Activated T-cell treated with anti-CD3 and anti-CD28 coated beads, Interleukin-2, amount 50 U/mL, for 24 hours (primary cell): Measurements from ENCODE around the gene DOCK1.

Source experiments
- DNase-seq: peaks from one replicate; pipeline ENCODE4 v3.0.0-alpha.2; 2020
- H3K27ac Mint-ChIP-seq: 2 replicates; pipeline ENCODE4 v1.8.0; 2020; ENCODE audit warnings: mild to moderate bottlenecking, mixed read lengths
- H3K27me3 Mint-ChIP-seq: 2 replicates; pipeline ENCODE4 v1.8.0; 2020; ENCODE audit warnings: mixed read lengths
- H3K36me3 Mint-ChIP-seq: 2 replicates; pipeline ENCODE4 v1.8.0; 2020; ENCODE audit warnings: low read depth, mixed read lengths
- H3K4me1 Mint-ChIP-seq: 2 replicates; pipeline ENCODE4 v1.8.0; 2020; ENCODE audit warnings: low read depth, mixed read lengths
- H3K4me3 Mint-ChIP-seq: 2 replicates; pipeline ENCODE4 v1.8.0; 2020; ENCODE audit warnings: mild to moderate bottlenecking, moderate library complexity, mixed read lengths
- H3K9me3 Mint-ChIP-seq: 2 replicates; pipeline ENCODE4 v1.8.0; 2020; ENCODE audit warnings: mixed read lengths

The DOCK1 gene

DNA sequence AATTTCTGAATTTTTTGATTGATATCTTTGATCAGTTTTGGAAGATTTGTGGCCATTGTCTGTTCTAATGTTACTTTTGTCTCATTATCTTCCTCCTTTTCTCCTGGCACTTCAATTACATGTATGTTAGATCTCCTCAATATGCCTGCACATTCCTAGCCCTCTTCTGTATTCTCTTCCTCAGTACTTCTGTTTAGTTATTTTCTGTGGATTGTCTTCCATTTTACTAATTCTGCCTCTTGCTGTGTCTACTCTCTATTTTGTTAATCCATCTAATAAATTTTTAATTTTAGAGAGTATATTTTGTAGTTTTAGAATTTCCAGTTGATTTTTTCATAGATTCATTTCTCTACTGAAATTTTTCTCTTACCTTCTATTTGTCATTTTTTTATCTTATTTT lies 154.1 kb downstream of the DOCK1 start:
- Mint-ChIP-seq H3K4me1 (no peaks in the 10 kb centered on the region), H3K9me3 (peaks cover 11% of the 10 kb centered on the region), H3K27ac (no peak overlapping the region), H3K27me3 (no peaks in the 10 kb centered on the region), H3K36me3 (no peaks in the 10 kb centered on the region), H3K4me3 (no peak overlapping the region)
- DNase-seq = no peak

DNA sequence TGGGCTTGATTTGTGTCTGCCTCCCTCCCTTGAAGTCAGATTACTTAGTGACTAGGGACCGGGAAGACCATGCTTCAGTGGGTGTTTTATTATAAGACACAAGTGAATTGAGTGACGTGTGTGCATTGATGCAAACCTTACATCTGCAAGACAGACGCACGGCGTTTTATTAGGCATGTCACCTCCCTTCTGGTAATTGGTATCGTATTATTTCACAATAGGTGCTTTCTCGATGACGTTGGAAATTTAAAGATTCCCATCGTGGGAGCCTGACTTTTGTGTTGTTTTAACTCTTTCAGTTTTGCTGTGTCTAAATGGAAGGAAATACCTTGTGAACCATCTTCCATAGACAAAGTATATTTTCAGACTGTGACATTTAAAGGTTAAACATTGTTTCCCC lies 158.5 kb downstream of the DOCK1 start:
- H3K4me3 Mint-ChIP-seq = no peak overlapping the region
- no peak overlapping the region for H3K27ac Mint-ChIP-seq
- H3K27me3 Mint-ChIP-seq = peaks cover 4% of the 10 kb centered on the region
- peaks cover 7% of the 10 kb centered on the region for H3K9me3 Mint-ChIP-seq
- no peaks in the 10 kb centered on the region for H3K36me3 Mint-ChIP-seq
- no peak for DNase-seq
- no peaks in the 10 kb centered on the region for H3K4me1 Mint-ChIP-seq

DNA sequence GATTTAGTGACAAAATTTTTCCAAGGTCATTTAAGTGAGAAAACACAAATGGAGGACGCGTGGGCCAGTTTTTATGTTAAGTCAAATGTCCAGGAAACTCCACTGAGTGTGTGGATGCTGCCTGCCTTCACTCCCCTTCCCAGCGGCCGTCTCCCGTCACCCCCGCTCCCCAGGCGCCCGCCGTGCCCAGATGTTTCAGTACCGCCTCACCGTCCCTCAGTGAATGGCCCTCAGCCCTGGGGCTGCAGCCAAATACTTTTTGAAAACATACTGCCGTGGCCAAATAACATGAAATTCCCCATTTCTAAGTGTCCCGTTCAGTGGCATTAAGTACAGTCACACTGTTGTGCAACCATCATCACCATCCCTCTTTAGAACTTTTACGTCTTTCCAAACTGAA lies 159.2 kb downstream of the DOCK1 start:
- no peaks in the 10 kb centered on the region for H3K36me3 Mint-ChIP-seq
- DNase-seq = no peak
- no peaks in the 10 kb centered on the region for H3K4me1 Mint-ChIP-seq
- H3K4me3 Mint-ChIP-seq = no peak overlapping the region
- peaks cover 4% of the 10 kb centered on the region for H3K27me3 Mint-ChIP-seq
- H3K27ac Mint-ChIP-seq = no peak overlapping the region
- peaks cover 3% of the 10 kb centered on the region for H3K9me3 Mint-ChIP-seq

- H3K9me3 Mint-ChIP-seq = no peaks in the 10 kb centered on the region
- no peaks in the 10 kb centered on the region for H3K36me3 Mint-ChIP-seq
- H3K4me1 Mint-ChIP-seq = no peaks in the 10 kb centered on the region
- no peak overlapping the region for H3K4me3 Mint-ChIP-seq
- DNase-seq = no peak
- H3K27ac Mint-ChIP-seq = no peak overlapping the region
- peaks cover 4% of the 10 kb centered on the region for H3K27me3 Mint-ChIP-seq
Measured at GRCh38 chr10:127067542-127068194, 162.4 kb downstream of the DOCK1 start.

GRCh38 chr10:127068485-127068884 lies 163.3 kb downstream of the DOCK1 start:
- Mint-ChIP-seq H3K36me3 (no peaks in the 10 kb centered on the region), H3K27ac (no peak overlapping the region), H3K27me3 (peaks cover 4% of the 10 kb centered on the region), H3K9me3 (no peaks in the 10 kb centered on the region), H3K4me3 (no peak overlapping the region), H3K4me1 (no peaks in the 10 kb centered on the region)
- no peak for DNase-seq

DNA sequence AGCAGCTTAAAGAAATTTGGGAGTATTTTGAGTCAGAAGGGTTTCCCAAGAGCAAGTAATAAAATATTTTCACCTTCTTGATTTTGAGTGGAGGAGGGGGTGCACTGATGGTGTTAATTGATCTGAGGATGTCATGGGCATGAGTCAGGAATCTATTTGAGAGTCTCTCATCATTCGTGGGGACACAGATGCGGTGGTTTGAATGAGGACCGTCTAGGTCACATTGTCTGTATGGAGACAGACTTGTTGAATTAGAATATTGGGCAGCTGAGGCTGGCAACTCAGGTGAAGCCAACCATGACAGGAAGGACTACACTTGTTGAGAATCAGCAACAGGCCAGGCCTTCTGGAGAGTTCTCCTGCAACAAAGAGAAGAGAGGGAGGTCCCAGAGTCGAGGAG lies 164.2 kb downstream of the DOCK1 start:
- no peaks in the 10 kb centered on the region for H3K9me3 Mint-ChIP-seq
- no peak overlapping the region for H3K27ac Mint-ChIP-seq
- DNase-seq = no peak
- no peaks in the 10 kb centered on the region for H3K4me1 Mint-ChIP-seq
- H3K36me3 Mint-ChIP-seq = no peaks in the 10 kb centered on the region
- peaks cover 4% of the 10 kb centered on the region for H3K27me3 Mint-ChIP-seq
- no peak overlapping the region for H3K4me3 Mint-ChIP-seq

- H3K36me3 Mint-ChIP-seq = no peaks in the 10 kb centered on the region
- no peak for DNase-seq
- no peaks in the 10 kb centered on the region for H3K27me3 Mint-ChIP-seq
Measured at GRCh38 chr10:127071126-127071525, 165.9 kb downstream of the DOCK1 start.

GRCh38 chr10:127073666-127074065 lies 168.4 kb downstream of the DOCK1 start:
- H3K9me3 Mint-ChIP-seq = no peaks in the 10 kb centered on the region
- H3K27ac Mint-ChIP-seq = no peak overlapping the region
- no peaks in the 10 kb centered on the region for H3K27me3 Mint-ChIP-seq
- H3K36me3 Mint-ChIP-seq = no peaks in the 10 kb centered on the region
- H3K4me1 Mint-ChIP-seq = no peaks in the 10 kb centered on the region
- no peak for DNase-seq
- no peak overlapping the region for H3K4me3 Mint-ChIP-seq

More at GRCh38 chr10:127071126-127071525, 165.9 kb downstream of the DOCK1 start:
- Mint-ChIP-seq H3K4me1 (no peaks in the 10 kb centered on the region), H3K27ac (no peak overlapping the region), H3K4me3 (no peak overlapping the region), H3K9me3 (no peaks in the 10 kb centered on the region)

- H3K4me3 Mint-ChIP-seq = no peak overlapping the region
- H3K9me3 Mint-ChIP-seq = no peaks in the 10 kb centered on the region
- no peak for DNase-seq
- no peak overlapping the region for H3K27ac Mint-ChIP-seq
- no peaks in the 10 kb centered on the region for H3K4me1 Mint-ChIP-seq
- no peaks in the 10 kb centered on the region for H3K36me3 Mint-ChIP-seq
- no peaks in the 10 kb centered on the region for H3K27me3 Mint-ChIP-seq
Measured at GRCh38 chr10:127079392-127079791, 174.2 kb downstream of the DOCK1 start.

DNA sequence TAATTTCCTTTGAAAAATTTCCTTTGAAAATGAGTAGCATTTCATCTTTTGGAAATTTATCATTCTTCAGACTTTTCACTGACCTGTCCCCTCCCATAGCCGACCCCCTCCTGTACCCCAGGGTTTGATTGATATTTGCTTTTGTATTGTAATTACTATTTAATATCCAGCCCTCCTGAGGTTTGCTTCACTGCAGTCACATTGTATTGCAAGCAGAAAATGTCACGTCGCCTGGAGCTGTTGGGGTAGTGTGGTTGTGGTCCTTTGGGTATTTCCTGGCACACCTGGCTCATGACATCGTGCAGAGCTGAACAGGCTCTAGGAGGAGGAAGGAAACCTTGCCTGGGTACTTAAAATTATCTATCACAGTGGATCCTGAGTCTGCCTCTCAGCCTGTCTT lies 175.1 kb downstream of the DOCK1 start:
- Mint-ChIP-seq H3K9me3 (no peaks in the 10 kb centered on the region), H3K4me3 (no peak overlapping the region), H3K36me3 (no peaks in the 10 kb centered on the region), H3K27ac (no peak overlapping the region), H3K27me3 (no peaks in the 10 kb centered on the region), H3K4me1 (no peaks in the 10 kb centered on the region)
- no peak for DNase-seq

DNA sequence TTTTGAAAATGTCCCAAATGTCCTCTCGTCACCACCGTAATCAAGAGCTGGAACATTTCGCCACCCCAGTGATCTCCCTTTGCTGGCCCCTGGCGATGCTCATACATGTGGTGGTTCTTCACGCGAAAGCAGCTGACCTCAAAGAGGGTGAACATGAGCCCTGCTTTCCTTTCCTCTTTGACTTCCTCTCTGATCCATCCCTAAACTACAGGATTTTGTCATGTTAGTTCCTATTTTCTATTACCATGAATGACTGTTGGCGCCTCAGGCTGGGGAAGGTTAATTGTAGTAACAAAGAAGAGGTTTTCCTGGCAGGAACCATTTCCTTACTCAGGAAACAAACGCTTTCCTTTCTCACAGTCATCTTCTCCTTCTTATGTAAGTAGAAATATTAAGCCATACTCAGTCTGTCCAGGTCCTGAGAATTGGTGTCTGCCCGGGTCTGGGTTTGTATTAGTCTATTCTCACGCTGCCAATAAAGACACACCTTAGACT lies 176.7 kb downstream of the DOCK1 start:
- no peaks in the 10 kb centered on the region for H3K9me3 Mint-ChIP-seq
- no peak for DNase-seq
- no peaks in the 10 kb centered on the region for H3K27me3 Mint-ChIP-seq
- no peaks in the 10 kb centered on the region for H3K36me3 Mint-ChIP-seq
- H3K27ac Mint-ChIP-seq = no peak overlapping the region
- no peak overlapping the region for H3K4me3 Mint-ChIP-seq
- H3K4me1 Mint-ChIP-seq = no peaks in the 10 kb centered on the region

DNA sequence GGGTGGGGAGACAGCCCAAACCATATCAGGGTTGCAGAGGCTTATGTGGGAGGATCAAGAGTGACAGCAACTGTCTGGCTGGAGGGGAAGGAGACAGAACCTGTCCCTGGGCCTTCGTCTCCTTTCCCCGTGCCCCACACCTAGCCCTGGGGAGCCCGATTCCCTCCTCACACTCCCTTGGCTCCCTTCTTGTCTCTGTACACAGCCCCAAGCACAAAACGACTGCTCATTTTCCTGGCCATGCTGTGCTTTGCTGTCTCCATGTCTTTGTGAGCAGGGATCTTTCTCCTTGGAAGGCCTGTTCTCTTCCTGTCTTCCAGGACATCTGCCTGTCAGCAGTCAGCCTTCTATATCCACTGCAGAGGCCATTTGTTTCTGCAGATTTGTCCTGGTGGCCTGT lies 177.4 kb downstream of the DOCK1 start:
- no peaks in the 10 kb centered on the region for H3K4me1 Mint-ChIP-seq
- no peaks in the 10 kb centered on the region for H3K27me3 Mint-ChIP-seq
- H3K9me3 Mint-ChIP-seq = no peaks in the 10 kb centered on the region
- H3K27ac Mint-ChIP-seq = no peak overlapping the region
- H3K4me3 Mint-ChIP-seq = no peak overlapping the region
- H3K36me3 Mint-ChIP-seq = no peaks in the 10 kb centered on the region
- no peak for DNase-seq

- Mint-ChIP-seq H3K27me3 (no peaks in the 10 kb centered on the region), H3K4me3 (no peak overlapping the region), H3K27ac (no peak overlapping the region), H3K9me3 (no peaks in the 10 kb centered on the region), H3K36me3 (no peaks in the 10 kb centered on the region), H3K4me1 (no peaks in the 10 kb centered on the region)
- DNase-seq = no peak
Measured at GRCh38 chr10:127085957-127086356, 180.7 kb downstream of the DOCK1 start.

- no peaks in the 10 kb centered on the region for H3K36me3 Mint-ChIP-seq
- DNase-seq = no peak
- H3K4me3 Mint-ChIP-seq = no peak overlapping the region
- no peak overlapping the region for H3K27ac Mint-ChIP-seq
- H3K9me3 Mint-ChIP-seq = no peaks in the 10 kb centered on the region
- no peaks in the 10 kb centered on the region for H3K4me1 Mint-ChIP-seq
- no peaks in the 10 kb centered on the region for H3K27me3 Mint-ChIP-seq
Measured at GRCh38 chr10:127088908-127089307, 183.7 kb downstream of the DOCK1 start.

DNA sequence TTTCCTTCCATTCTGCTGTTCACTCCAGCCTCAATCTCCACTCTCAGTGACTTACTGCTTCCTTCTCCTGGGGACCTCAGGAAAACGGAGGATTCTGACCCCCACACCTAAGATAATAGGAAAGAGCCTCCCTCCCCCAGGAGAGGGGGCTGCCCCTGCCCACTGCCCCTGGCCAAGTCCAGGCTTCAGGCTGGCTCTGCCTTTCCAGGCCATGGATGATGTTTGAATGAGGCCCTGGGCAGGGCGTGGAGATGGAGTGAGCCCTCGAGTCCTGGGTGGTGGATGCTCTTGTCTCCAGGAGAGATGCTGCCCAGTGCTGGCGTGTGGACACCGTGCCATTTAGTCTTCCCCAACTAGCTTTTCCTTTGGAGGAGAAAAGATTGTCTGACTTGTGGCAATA lies 184.2 kb downstream of the DOCK1 start:
- no peaks in the 10 kb centered on the region for H3K4me1 Mint-ChIP-seq
- no peak overlapping the region for H3K4me3 Mint-ChIP-seq
- H3K27me3 Mint-ChIP-seq = no peaks in the 10 kb centered on the region
- no peak for DNase-seq
- no peaks in the 10 kb centered on the region for H3K9me3 Mint-ChIP-seq
- no peaks in the 10 kb centered on the region for H3K36me3 Mint-ChIP-seq
- H3K27ac Mint-ChIP-seq = no peak overlapping the region

- Mint-ChIP-seq H3K4me3 (no peak overlapping the region), H3K9me3 (no peaks in the 10 kb centered on the region), H3K36me3 (no peaks in the 10 kb centered on the region), H3K27me3 (no peaks in the 10 kb centered on the region), H3K4me1 (no peaks in the 10 kb centered on the region), H3K27ac (no peak overlapping the region)
- DNase-seq = no peak
Measured at GRCh38 chr10:127090138-127090537, 184.9 kb downstream of the DOCK1 start.
